ENCODE results near the gene NEDD4L. TPM values are rescaled to one million over a fixed set of nuclear protein-coding genes. Genes with fewer than 3 reads are reported as not detected.

NEDD4L gene
- total RNA-seq, 1 experiment from 2014 or later: 57.4 TPM

- CTCF ChIA-PET: no interaction called here
- peaks cover 95% of the 10 kb centered on the region for H3K4me1 ChIP-seq (replicated peaks; ENCODE audit: insufficient read depth)
Measured at GRCh38 chr18:58215011-58215410, 171.0 kb downstream of the NEDD4L start.

GRCh38 chr18:58216071-58216481 lies 172.1 kb downstream of the NEDD4L start:
- Histone ChIP-seq H3K4me3 (no peak overlapping the region), H3K79me2 (ENCODE audit: low read depth) (peaks cover 90% of the 10 kb centered on the region), H3K9me3 (ENCODE audit: insufficient read depth, low read depth) (no peaks in the 10 kb centered on the region), H3K4me2 (peak overlapping the region; percentile 63), H3K9me2 (ENCODE audit: insufficient read depth) (no peaks in the 10 kb centered on the region), H3K4me1 (replicated peaks; ENCODE audit: insufficient read depth) (peaks cover 98% of the 10 kb centered on the region), H3F3A (ENCODE audit: insufficient read depth, low read depth) (peaks cover 55% of the 10 kb centered on the region), H4K20me1 (ENCODE audit: insufficient read depth) (no peaks in the 10 kb centered on the region), H3K27me3 (ENCODE audit: insufficient read depth, low read depth) (no peaks in the 10 kb centered on the region), H3K36me3 (ENCODE audit: low read depth) (no peaks in the 10 kb centered on the region), H2AFZ (no peak overlapping the region), H3K27ac (peak overlapping the region; percentile 78)
- no TSS peak for BruUV-seq (replicated peaks)
- intact Hi-C loops (cut with micrococcal nuclease; ENCODE audit: unreplicated experiment): no loop called here
- ChIA-PET CTCF (no interaction called here), POLR2A (ENCODE audit: unreplicated experiment) (no interaction called here)
- TF ChIP-seq CTCF (conservative IDR thresholded peaks at IDR 0.05) (no peak), EZH2 (IDR thresholded peaks at IDR 0.05; ENCODE audit: low read depth) (no peak)
- peak; percentile 23 to 77 for DNase-seq

More at GRCh38 chr18:58215011-58215410, 171.0 kb downstream of the NEDD4L start:
- BruUV-seq (replicated peaks): no TSS peak
- Histone ChIP-seq H3K4me3 (no peak overlapping the region), H3K9me2 (ENCODE audit: insufficient read depth) (no peaks in the 10 kb centered on the region), H3K4me2 (peak overlapping the region; percentile 63; the same call in 1 of the 2 replicates), H3K79me2 (ENCODE audit: low read depth) (peaks cover 87% of the 10 kb centered on the region), H3F3A (ENCODE audit: insufficient read depth, low read depth) (peaks cover 49% of the 10 kb centered on the region), H3K9me3 (ENCODE audit: insufficient read depth, low read depth) (no peaks in the 10 kb centered on the region), H4K20me1 (ENCODE audit: insufficient read depth) (no peaks in the 10 kb centered on the region), H3K27ac (peak overlapping the region; percentile 78), H2AFZ (no peak overlapping the region), H3K27me3 (ENCODE audit: insufficient read depth, low read depth) (no peaks in the 10 kb centered on the region), H3K36me3 (ENCODE audit: low read depth) (no peaks in the 10 kb centered on the region)
- POLR2A ChIA-PET (ENCODE audit: unreplicated experiment): interaction anchor here (0.8 kb wide), 1 partner anchor 378 kb away, joined by 4 read pairs; no protein-coding TSS in a partner anchor
- intact Hi-C loops (cut with micrococcal nuclease; ENCODE audit: unreplicated experiment): no loop called here
- TF ChIP-seq CTCF (conservative IDR thresholded peaks at IDR 0.05): no peak
- no peak for TF ChIP-seq EZH2 (IDR thresholded peaks at IDR 0.05; ENCODE audit: low read depth)
- DNase-seq: no peak

GRCh38 chr18:58217052-58217451 lies 173.0 kb downstream of the NEDD4L start:
- Histone ChIP-seq H3F3A (ENCODE audit: insufficient read depth, low read depth) (peaks cover 56% of the 10 kb centered on the region), H3K9me3 (ENCODE audit: insufficient read depth, low read depth) (no peaks in the 10 kb centered on the region), H2AFZ (no peak overlapping the region), H4K20me1 (ENCODE audit: insufficient read depth) (no peaks in the 10 kb centered on the region), H3K9me2 (ENCODE audit: insufficient read depth) (no peaks in the 10 kb centered on the region), H3K4me1 (replicated peaks; ENCODE audit: insufficient read depth) (peaks cover 91% of the 10 kb centered on the region), H3K36me3 (ENCODE audit: low read depth) (no peaks in the 10 kb centered on the region), H3K4me2 (peak overlapping the region; percentile 63), H3K79me2 (ENCODE audit: low read depth) (peaks cover 88% of the 10 kb centered on the region), H3K27me3 (ENCODE audit: insufficient read depth, low read depth) (no peaks in the 10 kb centered on the region), H3K4me3 (no peak overlapping the region), H3K27ac (peak overlapping the region; percentile 78)
- BruUV-seq (replicated peaks): no TSS peak
- ChIA-PET CTCF (no interaction called here), POLR2A (ENCODE audit: unreplicated experiment) (no interaction called here)
- TF ChIP-seq EZH2 (IDR thresholded peaks at IDR 0.05; ENCODE audit: low read depth): no peak
- no peak for TF ChIP-seq CTCF (conservative IDR thresholded peaks at IDR 0.05)
- DNase-seq: no peak
- intact Hi-C loops (cut with micrococcal nuclease; ENCODE audit: unreplicated experiment): no loop called here

Data from PC-9 (cell line).